WTC11 (cell line): ENCODE measurements around the gene CRAMP1.

ENCODE experiments used
- AFF4 ChIP-seq: sonication (generic); formaldehyde crosslinking; IDR thresholded peaks from 2 replicates; pipeline ENCODE4 v1.8.1; 2023; ENCODE audit warnings: mild to moderate bottlenecking, missing genetic modification reagents, borderline replicate concordance
- CREB1 ChIP-seq: sonication (generic); formaldehyde crosslinking; IDR thresholded peaks from 2 replicates; pipeline ENCODE4 v1.8.0; 2023; ENCODE audit warnings: mild to moderate bottlenecking, missing genetic modification reagents
- CTCF ChIP-seq: fragments of 200-600 bp; IDR thresholded peaks from 2 replicates; pipeline ENCODE4 v1.8.0; 2022; ENCODE audit warnings: antibody characterized with exemption
- ELF4 ChIP-seq: sonication (generic); formaldehyde crosslinking; IDR thresholded peaks from 2 replicates; pipeline ENCODE4 v1.8.1; 2022; ENCODE audit warnings: low read depth, mild to moderate bottlenecking, moderate library complexity, missing genetic modification reagents
- ESRRA ChIP-seq: sonication (generic); formaldehyde crosslinking; IDR thresholded peaks from 2 replicates; pipeline ENCODE4 v1.8.1; 2022; ENCODE audit warnings: mild to moderate bottlenecking, missing genetic modification reagents, borderline replicate concordance
- JAZF1 ChIP-seq: fragments of 250-450 bp; sonication (Bioruptor Pico); IDR thresholded peaks from 2 replicates; pipeline ENCODE4 v1.9.0; 2021; ENCODE audit warnings: moderate library complexity, mild to moderate bottlenecking, inconsistent platforms
- NFYB ChIP-seq: sonication (generic); formaldehyde crosslinking; conservative IDR thresholded peaks from 2 replicates; pipeline ENCODE4 v1.8.0; 2022; ENCODE audit warnings: low read depth, missing genetic modification reagents
- ZNF121 ChIP-seq: sonication (generic); formaldehyde crosslinking; IDR thresholded peaks from 2 replicates; pipeline ENCODE4 v1.8.0; 2023; ENCODE audit warnings: missing genetic modification reagents
- ZNF138 ChIP-seq: sonication (generic); formaldehyde crosslinking; conservative IDR thresholded peaks from 2 replicates; pipeline ENCODE4 v1.8.1; 2022; ENCODE audit warnings: mild to moderate bottlenecking, moderate library complexity, missing genetic modification reagents
- TF ChIP-seq, protein P1 (sequence below): sonication (generic); formaldehyde crosslinking; IDR thresholded peaks from 2 replicates; pipeline ENCODE4 v1.8.0; 2022; ENCODE audit warnings: mild to moderate bottlenecking, missing genetic modification reagents

DNA sequence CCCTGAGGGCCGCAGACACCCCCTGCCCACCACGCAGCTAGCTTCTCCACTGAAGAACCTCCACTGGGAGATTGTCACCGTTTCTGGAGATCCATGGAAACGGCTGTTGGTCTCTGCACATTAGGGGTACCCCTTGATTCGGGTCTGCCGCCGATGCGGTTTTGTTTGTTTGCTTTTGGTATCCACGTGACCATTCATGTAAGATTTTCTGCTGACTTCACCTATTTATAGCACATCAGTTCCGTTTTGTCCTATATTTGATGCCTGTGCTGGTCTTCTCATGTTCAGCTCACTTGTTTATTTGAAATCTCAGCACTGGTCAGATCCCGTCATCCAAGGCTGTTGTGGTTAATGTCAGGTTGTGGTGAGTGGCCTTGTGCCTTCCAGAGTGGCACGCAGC, 21.1 kb downstream of the CRAMP1 start:
- TF ChIP-seq ZNF138 (no peak), CTCF (no peak), AFF4 (CRISPR knock-in tag) (no peak), ELF4 (CRISPR knock-in tag) (no peak), ESRRA (no peak), CREB1 (CRISPR knock-in tag) (no peak), JAZF1 (CRISPR knock-in tag) (no peak), NFYB (CRISPR knock-in tag) (no peak), ZNF121 (CRISPR knock-in tag) (no peak)
- TF ChIP-seq, protein P1, sequence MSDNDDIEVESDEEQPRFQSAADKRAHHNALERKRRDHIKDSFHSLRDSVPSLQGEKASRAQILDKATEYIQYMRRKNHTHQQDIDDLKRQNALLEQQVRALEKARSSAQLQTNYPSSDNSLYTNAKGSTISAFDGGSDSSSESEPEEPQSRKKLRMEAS (CRISPR knock-in tag) = no peak
